Measurements from ENCODE around the gene CDK13.
A peak's percentile ranks its signal among the peaks of the same experiment; 100 is the strongest.
"Not testable (repeated sequence)": the region's sequence is repeated elsewhere in the genome, so short reads cannot be mapped to it uniquely, and the experiment has no call there.

The CDK13 gene

GRCh38 chr7:39949971-39950472 lies at the start of gene CDK13:
Gene CDK13 (plus strand): TSS chr7:39950256. CDS start chr7:39950642, 386 bp downstream.
- peak; percentile 65 for DNase-seq

DNA sequence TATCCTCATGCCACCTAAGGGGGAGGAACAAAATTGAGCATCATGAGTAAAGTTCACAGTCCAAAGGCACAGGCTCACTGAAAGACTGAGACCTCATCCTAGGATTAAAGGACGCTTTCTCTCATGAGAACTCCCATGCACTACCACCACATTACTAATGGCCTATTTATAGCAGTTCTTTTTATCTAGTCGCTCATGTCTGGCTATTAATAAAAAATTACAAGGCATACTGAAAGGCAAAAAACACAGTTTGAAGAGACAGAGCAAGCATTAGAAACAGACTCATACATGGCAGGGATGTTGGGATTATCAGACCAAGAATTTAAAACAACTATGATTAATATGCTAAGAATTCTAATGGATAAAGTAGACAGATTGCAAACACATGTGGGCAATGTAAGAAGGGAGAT lies 46.0 kb upstream of the CDK13 start:
- DNase-seq = no peak

DNA sequence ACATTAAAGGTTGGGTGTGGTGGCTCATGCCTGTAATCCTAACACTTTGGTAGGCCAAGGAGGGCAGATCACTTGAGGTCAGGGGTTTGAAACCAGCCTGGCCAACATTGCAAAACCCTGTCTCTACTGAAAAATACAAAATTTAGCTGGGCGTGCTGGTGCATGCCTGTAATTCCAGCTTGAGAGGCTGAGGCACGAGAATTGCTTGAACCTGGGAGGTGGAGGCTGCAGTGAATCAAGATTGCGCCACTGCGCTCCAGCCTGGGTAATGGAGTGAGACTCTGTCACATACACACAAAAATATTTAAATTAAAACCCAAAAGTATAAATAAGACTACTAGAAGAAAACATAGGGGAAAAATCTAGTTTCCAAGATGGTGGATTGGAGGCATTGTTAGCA lies 41.9 kb upstream of the CDK13 start:
- no peak for DNase-seq

DNA sequence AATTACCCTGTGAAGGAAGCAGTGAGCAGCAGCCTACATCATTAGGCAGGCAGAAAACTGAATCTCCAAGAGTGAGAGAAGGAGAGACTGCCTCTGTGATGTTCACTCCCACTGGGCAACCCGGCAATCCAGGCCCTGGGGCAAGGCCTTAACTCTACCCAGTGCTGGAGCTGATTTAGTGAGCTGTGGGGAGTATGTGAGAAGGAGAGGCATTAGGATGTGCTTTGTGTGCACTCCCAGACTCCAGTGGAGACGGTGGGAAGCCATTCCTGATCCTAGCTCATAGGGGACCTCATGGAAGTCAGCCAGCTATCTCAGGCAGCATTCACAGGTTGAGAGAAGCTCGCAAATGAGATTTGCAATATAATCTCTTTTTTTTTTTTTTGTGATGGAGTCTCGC lies 41.1 kb upstream of the CDK13 start:
- DNase-seq = no peak

DNA sequence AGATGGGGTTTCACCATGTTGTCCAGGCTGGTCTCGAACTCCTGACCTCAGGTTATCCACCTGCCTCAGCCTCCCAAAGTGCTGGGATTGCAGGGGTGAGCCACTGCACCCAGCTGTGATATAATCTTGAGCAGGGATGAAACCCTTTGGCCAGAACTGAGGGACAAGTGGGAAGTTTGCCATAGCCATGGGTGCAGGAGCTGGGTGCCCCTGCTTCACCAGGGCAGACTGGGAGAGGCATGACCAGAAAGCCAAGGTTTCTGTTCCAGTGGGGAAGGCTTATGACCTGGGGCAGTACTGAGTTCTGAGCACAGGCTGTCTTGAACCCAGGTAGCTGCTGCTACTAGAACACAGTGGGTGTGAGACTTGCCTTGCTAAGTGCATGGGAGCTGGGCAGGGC lies 40.5 kb upstream of the CDK13 start:
- DNase-seq = no peak

DNA sequence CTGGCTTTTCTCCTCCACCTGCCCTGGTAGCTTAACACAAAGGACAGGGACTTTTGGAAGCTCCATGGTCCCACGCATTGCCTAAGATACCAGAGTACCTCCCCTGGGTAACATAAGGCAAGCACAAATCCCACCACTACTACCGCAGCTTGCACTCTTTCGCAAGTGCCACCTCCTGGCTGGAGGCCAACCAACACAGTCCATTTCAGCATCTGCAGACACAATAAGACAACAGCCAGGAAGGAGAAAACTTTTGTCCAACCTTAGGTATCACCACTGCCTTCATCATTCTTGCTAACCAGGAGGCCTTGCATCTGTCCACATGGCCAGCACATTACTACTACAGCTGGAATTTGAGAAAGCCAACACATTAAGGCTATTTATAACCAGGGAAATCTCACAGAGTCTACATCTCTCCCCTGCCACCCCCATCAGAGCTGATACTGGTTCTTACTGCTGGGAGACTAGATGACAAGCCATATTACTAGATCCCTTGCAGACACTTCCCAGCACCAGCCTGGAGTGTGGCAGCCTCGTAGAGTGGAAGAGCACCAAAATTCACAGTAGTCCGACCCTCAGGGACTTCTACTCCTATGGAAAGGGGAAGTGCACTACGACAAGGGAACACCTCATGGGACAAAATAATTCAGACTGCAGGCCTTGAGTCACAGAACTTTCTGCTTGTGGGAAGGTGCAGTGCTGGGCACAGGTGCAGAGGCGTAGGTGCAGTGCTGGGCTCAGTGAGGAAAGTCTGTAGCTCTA lies 39.8 kb upstream of the CDK13 start:
- DNase-seq = no peak

DNA sequence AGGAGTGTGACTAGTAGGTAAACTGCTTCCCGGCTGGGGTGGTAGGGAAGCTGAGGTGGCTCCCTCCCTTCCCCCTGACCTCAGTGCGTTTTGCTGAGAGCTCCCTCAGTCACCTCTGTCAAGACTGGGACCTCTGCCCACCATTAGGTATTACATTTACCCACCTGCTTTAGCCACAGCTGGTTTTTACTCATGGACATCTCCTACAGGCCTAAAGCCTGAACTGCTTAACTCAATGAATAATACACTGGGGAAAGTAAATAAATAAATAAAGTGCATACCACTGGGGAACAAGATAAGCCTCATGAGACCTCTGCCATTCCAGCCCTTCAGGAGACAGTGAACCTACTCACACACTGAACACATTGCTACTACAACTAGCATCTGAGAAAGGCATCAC lies 38.9 kb upstream of the CDK13 start:
- DNase-seq = no peak

DNA sequence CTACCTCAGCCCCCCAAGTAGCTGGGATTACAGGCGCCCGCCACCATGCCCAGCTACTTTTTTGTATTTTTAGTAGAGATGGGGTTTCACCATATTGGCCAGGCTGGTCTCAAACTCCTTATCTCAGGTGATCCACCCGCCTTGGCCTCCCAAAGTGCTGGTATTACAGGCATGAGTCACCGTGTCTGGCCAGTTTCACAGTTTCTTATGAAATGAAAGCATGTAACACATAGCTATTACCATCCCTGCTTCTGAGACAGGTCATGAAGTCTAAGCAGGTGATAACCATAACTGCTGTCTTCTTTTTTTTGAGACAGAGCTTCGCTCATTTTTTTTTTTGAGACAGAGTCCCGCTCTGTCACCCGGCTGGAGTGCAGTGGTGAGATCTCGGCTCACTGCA lies 34.2 kb upstream of the CDK13 start:
- not testable (repeated sequence) for DNase-seq

GRCh38 chr7:39919646-39920045 lies 30.4 kb upstream of the CDK13 start:
- DNase-seq = no peak

GRCh38 chr7:39921506-39922175 lies 28.4 kb upstream of the CDK13 start:
- DNase-seq = no peak

GRCh38 chr7:39922580-39922979 lies 27.5 kb upstream of the CDK13 start:
- no peak for DNase-seq

GRCh38 chr7:39923091-39923490 lies 27.0 kb upstream of the CDK13 start:
- no peak for DNase-seq

DNA sequence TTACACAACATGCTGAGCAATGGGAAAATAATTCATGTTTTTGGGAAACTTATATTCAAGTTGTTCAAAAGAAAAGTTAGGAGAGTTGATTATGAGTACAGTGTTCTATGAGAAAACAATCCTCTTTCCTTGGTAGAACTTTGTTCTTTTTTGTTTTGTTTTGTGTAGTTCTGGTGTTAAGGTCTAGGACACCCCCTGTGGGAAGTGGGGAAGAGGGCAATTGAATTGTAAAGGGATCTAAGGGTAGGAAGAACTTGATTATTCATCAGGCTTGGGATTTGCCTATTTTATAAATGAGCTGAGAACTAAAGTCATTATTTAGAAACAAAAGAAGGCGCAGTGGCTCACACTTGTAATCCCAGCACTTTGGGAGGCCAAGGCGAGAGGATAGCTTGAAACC lies 25.9 kb upstream of the CDK13 start:
- no peak for DNase-seq

DNA sequence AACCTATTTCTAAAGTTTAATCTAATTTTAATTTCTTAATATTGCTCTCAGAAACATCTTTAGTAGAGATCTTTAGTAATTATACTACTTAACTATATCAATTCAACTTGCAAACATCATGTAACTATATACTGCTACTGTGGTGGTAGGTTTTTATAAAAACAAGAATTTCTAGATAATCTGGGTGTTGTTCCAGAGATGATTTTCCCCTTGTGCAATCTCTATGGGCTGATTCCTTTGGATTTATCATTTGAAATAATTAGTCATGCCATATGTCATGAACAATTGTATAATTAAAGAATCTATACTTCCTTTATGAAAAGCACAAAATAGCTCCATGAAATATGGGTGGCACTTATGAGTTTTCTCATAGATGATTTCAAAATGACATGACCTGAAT lies 23.9 kb upstream of the CDK13 start:
- no peak for DNase-seq

DNA sequence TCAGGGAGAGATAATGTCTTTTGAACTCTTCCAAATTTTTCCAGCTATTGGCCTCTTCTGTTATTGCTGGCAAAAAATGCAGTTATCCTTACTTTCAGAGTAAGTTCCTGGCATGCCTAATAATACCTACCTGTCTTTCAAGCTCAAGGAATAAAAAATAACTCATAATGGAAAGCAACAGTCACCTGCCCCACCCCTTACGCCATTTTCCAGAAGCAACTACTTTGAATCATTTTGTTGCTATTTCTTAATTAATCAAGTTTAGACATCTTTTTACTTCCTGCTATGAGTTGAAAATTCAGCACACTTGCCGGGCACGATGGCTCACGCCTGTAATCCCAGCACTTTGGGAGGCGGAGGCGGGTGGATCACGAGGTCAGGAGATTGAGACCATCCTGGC lies 23.0 kb upstream of the CDK13 start:
- DNase-seq = no peak

GRCh38 chr7:39934132-39934531 lies 15.9 kb upstream of the CDK13 start:
- DNase-seq = no peak

DNA sequence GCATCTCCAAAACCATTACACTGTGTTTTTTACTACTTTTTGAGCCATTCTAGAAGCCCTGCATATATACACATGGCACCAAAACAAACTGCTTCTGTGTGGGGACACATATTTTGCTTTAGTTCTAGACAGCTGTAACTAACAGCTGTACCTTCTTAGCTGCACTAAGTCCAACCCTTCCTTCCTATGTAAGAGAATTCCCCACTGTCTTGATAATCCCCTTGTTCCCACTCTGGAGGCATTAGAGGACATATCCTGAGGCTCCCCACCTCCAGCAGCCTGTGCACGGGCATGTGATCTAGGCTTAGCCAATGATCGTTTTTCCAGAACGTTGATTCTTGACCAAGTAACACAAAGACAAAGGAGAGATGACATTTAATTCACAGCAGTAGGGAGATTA lies 13.3 kb upstream of the CDK13 start:
- DNase-seq = no peak

- no peak for DNase-seq
These were observed 12.5 kb upstream of the CDK13 start for GRCh38 chr7:39937366-39938153.

DNA sequence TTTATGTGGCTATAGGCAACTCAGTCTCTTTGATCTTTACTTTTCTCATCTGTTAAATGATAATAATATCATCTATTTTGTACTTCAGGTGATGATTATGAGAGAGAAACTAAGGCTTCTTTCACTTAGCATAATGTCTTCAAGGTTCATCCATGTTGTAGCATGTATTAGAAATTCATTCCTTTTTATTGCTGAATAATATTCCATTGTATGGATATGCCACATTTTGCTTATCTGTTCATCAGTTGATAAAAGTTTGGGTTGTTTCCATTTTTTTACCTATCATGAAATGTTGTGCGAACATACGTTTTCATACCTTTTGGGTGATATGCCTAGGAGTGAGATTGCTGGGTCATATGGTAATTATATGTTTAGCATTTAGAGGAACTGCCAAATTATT lies 7.2 kb upstream of the CDK13 start:
- no peak for DNase-seq

- no peak for DNase-seq
These were observed 3.4 kb upstream of the CDK13 start for GRCh38 chr7:39946693-39947092.

GRCh38 chr7:39948375-39948955 lies 1.6 kb upstream of the CDK13 start:
- no peak for DNase-seq

GRCh38 chr7:39948956-39949928 lies 814 bp upstream of the CDK13 start:
- peak; percentile 88 for DNase-seq

Data from 8988T (cell line).